ENCODE measurements around the gene UNK. TPM values are rescaled to one million over a fixed set of nuclear protein-coding genes. Genes with fewer than 3 reads are reported as not detected.

Gene UNK
- total RNA-seq, 2 experiments from 2014 or later = 41.5 to 67.6 TPM

- Histone ChIP-seq H3K36me3 (ENCODE audit: insufficient read depth, low read length) (peaks cover 49% of the 10 kb centered on the region), H3K27ac (ENCODE audit: low read depth, low read length, poor library complexity, severe bottlenecking) (no peak overlapping the region), H3K4me2 (ENCODE audit: low read length) (no peak overlapping the region), H2AFZ (ENCODE audit: low read length) (no peak overlapping the region), H3K4me1 (ENCODE audit: insufficient read depth, low read length, poor library complexity, severe bottlenecking) (no peaks in the 10 kb centered on the region), H3K79me2 (ENCODE audit: insufficient read depth, low read depth, low read length) (peaks cover 4% of the 10 kb centered on the region; the same call in 1 of the 2 replicates), H3K4me3 (ENCODE audit: low read depth, low read length, poor library complexity, severe bottlenecking) (no peak overlapping the region), H4K20me1 (ENCODE audit: insufficient read depth, low read length) (no peaks in the 10 kb centered on the region), H3K9me3 (ENCODE audit: low read length) (no peaks in the 10 kb centered on the region), H3K9me2 (ENCODE audit: insufficient read depth, low read length) (no peaks in the 10 kb centered on the region)
- POLR2A ChIA-PET = no interaction called here
- intact Hi-C loops (cut with micrococcal nuclease; ENCODE audit: unreplicated experiment) = no loop called here
- no peak for TF ChIP-seq EZH2phosphoT487 (IDR thresholded peaks at IDR 0.05; ENCODE audit: borderline replicate concordance, low read depth, low read length)
- TF ChIP-seq CTCF (conservative IDR thresholded peaks at IDR 0.05; ENCODE audit: low read length) = no peak
- no peak for DNase-seq (ENCODE audit: low spot score)
- no TSS peak for BruUV-seq (replicated peaks)
- CTCF ChIA-PET (ENCODE audit: unreplicated experiment) = no interaction called here
These were observed 23.9 kb downstream of the UNK start for GRCh38 chr17:75808549-75808904.

- H3K4me2 ChIP-seq (ENCODE audit: low read length) = no peak overlapping the region
- intact Hi-C loops (cut with micrococcal nuclease; ENCODE audit: unreplicated experiment) = no loop called here
- H3K4me1 ChIP-seq (ENCODE audit: insufficient read depth, low read length, poor library complexity, severe bottlenecking) = no peaks in the 10 kb centered on the region
- CTCF ChIA-PET (ENCODE audit: unreplicated experiment) = no interaction called here
- H3K9me2 ChIP-seq (ENCODE audit: insufficient read depth, low read length) = no peaks in the 10 kb centered on the region
- DNase-seq (ENCODE audit: low spot score) = no peak
- H3K36me3 ChIP-seq (ENCODE audit: insufficient read depth, low read length) = peaks cover 49% of the 10 kb centered on the region
- no peak overlapping the region for H3K4me3 ChIP-seq (ENCODE audit: low read depth, low read length, poor library complexity, severe bottlenecking)
- no peaks in the 10 kb centered on the region for H3K79me2 ChIP-seq (ENCODE audit: insufficient read depth, low read depth, low read length)
- H2AFZ ChIP-seq (ENCODE audit: low read length) = no peak overlapping the region
- POLR2A ChIA-PET = no interaction called here
- H4K20me1 ChIP-seq (ENCODE audit: insufficient read depth, low read length) = no peaks in the 10 kb centered on the region
- no peak overlapping the region for H3K27ac ChIP-seq (ENCODE audit: low read depth, low read length, poor library complexity, severe bottlenecking)
- TF ChIP-seq CTCF (conservative IDR thresholded peaks at IDR 0.05; ENCODE audit: low read length) (no peak), EZH2phosphoT487 (IDR thresholded peaks at IDR 0.05; ENCODE audit: borderline replicate concordance, low read depth, low read length) (no peak)
- H3K9me3 ChIP-seq (ENCODE audit: low read length) = no peaks in the 10 kb centered on the region
- no TSS peak for BruUV-seq (replicated peaks)
These were observed 24.5 kb downstream of the UNK start for GRCh38 chr17:75808905-75809621.

- H4K20me1 ChIP-seq (ENCODE audit: insufficient read depth, low read length) = no peaks in the 10 kb centered on the region
- no peaks in the 10 kb centered on the region for H3K4me1 ChIP-seq (ENCODE audit: insufficient read depth, low read length, poor library complexity, severe bottlenecking)
- CTCF ChIA-PET (ENCODE audit: unreplicated experiment) = no interaction called here
- no peak overlapping the region for H2AFZ ChIP-seq (ENCODE audit: low read length)
- no peak for TF ChIP-seq EZH2phosphoT487 (IDR thresholded peaks at IDR 0.05; ENCODE audit: borderline replicate concordance, low read depth, low read length)
- TF ChIP-seq CTCF (conservative IDR thresholded peaks at IDR 0.05; ENCODE audit: low read length) = no peak
- no TSS peak for BruUV-seq (replicated peaks)
- intact Hi-C loops (cut with micrococcal nuclease; ENCODE audit: unreplicated experiment) = no loop called here
- no peak overlapping the region for H3K4me3 ChIP-seq (ENCODE audit: low read depth, low read length, poor library complexity, severe bottlenecking)
- DNase-seq (ENCODE audit: low spot score) = no peak
- no peak overlapping the region for H3K4me2 ChIP-seq (ENCODE audit: low read length)
- no peak overlapping the region for H3K27ac ChIP-seq (ENCODE audit: low read depth, low read length, poor library complexity, severe bottlenecking)
- no peaks in the 10 kb centered on the region for H3K9me2 ChIP-seq (ENCODE audit: insufficient read depth, low read length)
- H3K9me3 ChIP-seq (ENCODE audit: low read length) = no peaks in the 10 kb centered on the region
- POLR2A ChIA-PET = no interaction called here
- H3K79me2 ChIP-seq (ENCODE audit: insufficient read depth, low read depth, low read length) = no peaks in the 10 kb centered on the region
- H3K36me3 ChIP-seq (ENCODE audit: insufficient read depth, low read length) = peaks cover 55% of the 10 kb centered on the region
These were observed 25.1 kb downstream of the UNK start for GRCh38 chr17:75809631-75810111.

Measured in OCI-LY7 (cell line).